Ishikawa (cell line): ENCODE measurements around the gene HABP4.

Source experiments
- EP300 ChIP-seq: IDR thresholded peaks from 2 replicates; pipeline ENCODE4 v1.6.1; 2012; ENCODE audit warnings: borderline replicate concordance
- USF1 ChIP-seq: IDR thresholded peaks from 2 replicates; pipeline ENCODE4 v1.6.1; 2012

GRCh38 chr9:96467784-96468183 lies 17.8 kb downstream of the HABP4 start:
- TF ChIP-seq EP300 (no peak), USF1 (no peak)
